ENCODE data around the gene TMEM61.
"Not testable (repeated sequence)": the region's sequence is repeated elsewhere in the genome, so short reads cannot be mapped to it uniquely, and the experiment has no call there.

Gene TMEM61

GRCh38 chr1:55015731-55016620 lies 35.5 kb downstream of the TMEM61 start:
- Histone ChIP-seq H3K79me2 (ENCODE audit: control insufficient read depth, insufficient read depth, low read length) (no peaks in the 10 kb centered on the region), H3K9ac (ENCODE audit: low read length) (no peak overlapping the region), H3K4me1 (ENCODE audit: control insufficient read depth, low read depth, low read length) (no peaks in the 10 kb centered on the region), H4K8ac (ENCODE audit: low read depth, low read length) (no peak overlapping the region), H3K4ac (ENCODE audit: low read depth, low read length) (no peak overlapping the region), H3K4me3 (ENCODE audit: low read length) (no peak overlapping the region), H3K27ac (ENCODE audit: low read depth, low read length) (no peak overlapping the region), H3K36me3 (ENCODE audit: control insufficient read depth, insufficient read depth, low read length) (no peaks in the 10 kb centered on the region), H3K4me2 (ENCODE audit: low read length) (no peak overlapping the region), H2AK5ac (ENCODE audit: low read length) (no peak overlapping the region), H3K79me1 (ENCODE audit: low read length) (no peaks in the 10 kb centered on the region), H3K23ac (ENCODE audit: low read length) (no peak overlapping the region), H3K27me3 (ENCODE audit: insufficient read depth, low read length, poor library complexity) (no peaks in the 10 kb centered on the region), H3K56ac (ENCODE audit: low read length) (no peak overlapping the region), H4K5ac (ENCODE audit: low read length) (no peak overlapping the region), H2BK120ac (ENCODE audit: low read depth, low read length) (no peak overlapping the region), H3K18ac (ENCODE audit: low read length) (no peak overlapping the region), H2BK15ac (replicated peaks; ENCODE audit: low read depth) (no peak overlapping the region), H2BK5ac (ENCODE audit: low read length) (no peak overlapping the region)
- no CpG with 5 or more reads among the region's 12 CpGs for WGBS (ENCODE audit: extremely low coverage, insufficient coverage, low lambda C conversion rate)
- DNase-seq = no peak

- H3K56ac ChIP-seq (ENCODE audit: low read length) = peak overlapping the region; percentile 22
- no peak overlapping the region for H2BK120ac ChIP-seq (ENCODE audit: low read depth, low read length)
- H3K79me2 ChIP-seq (ENCODE audit: control insufficient read depth, insufficient read depth, low read length) = no peaks in the 10 kb centered on the region
- no peak overlapping the region for H4K5ac ChIP-seq (ENCODE audit: low read length)
- no peak overlapping the region for H3K23ac ChIP-seq (ENCODE audit: low read length)
- H2BK15ac ChIP-seq (replicated peaks; ENCODE audit: low read depth) = no peak overlapping the region
- H3K4me2 ChIP-seq (ENCODE audit: low read length) = no peak overlapping the region
- no peak overlapping the region for H2BK5ac ChIP-seq (ENCODE audit: low read length)
- no peak overlapping the region for H3K27ac ChIP-seq (ENCODE audit: low read depth, low read length)
- H3K79me1 ChIP-seq (ENCODE audit: low read length) = no peaks in the 10 kb centered on the region
- no peaks in the 10 kb centered on the region for H3K36me3 ChIP-seq (ENCODE audit: control insufficient read depth, insufficient read depth, low read length)
- no peak overlapping the region for H2AK5ac ChIP-seq (ENCODE audit: low read length)
- DNase-seq = no peak
- H3K4me3 ChIP-seq (ENCODE audit: low read length) = no peak overlapping the region
- no peaks in the 10 kb centered on the region for H3K27me3 ChIP-seq (ENCODE audit: insufficient read depth, low read length, poor library complexity)
- H3K18ac ChIP-seq (ENCODE audit: low read length) = no peak overlapping the region
- H3K4ac ChIP-seq (ENCODE audit: low read depth, low read length) = no peak overlapping the region
- WGBS (ENCODE audit: extremely low coverage, insufficient coverage, low lambda C conversion rate) = no CpG with 5 or more reads among the region's 9 CpGs
- H4K8ac ChIP-seq (ENCODE audit: low read depth, low read length) = no peak overlapping the region
- H3K9ac ChIP-seq (ENCODE audit: low read length) = no peak overlapping the region
- H3K4me1 ChIP-seq (ENCODE audit: control insufficient read depth, low read depth, low read length) = no peaks in the 10 kb centered on the region
These were observed 38.0 kb downstream of the TMEM61 start for GRCh38 chr1:55018395-55018794.

GRCh38 chr1:55021942-55022546 lies 41.6 kb downstream of the TMEM61 start:
- H3K4me1 ChIP-seq (ENCODE audit: control insufficient read depth, low read depth, low read length) = no peaks in the 10 kb centered on the region
- peak overlapping the region; percentile 0 for H3K18ac ChIP-seq (ENCODE audit: low read length)
- H3K4ac ChIP-seq (ENCODE audit: low read depth, low read length) = no peak overlapping the region
- WGBS (ENCODE audit: extremely low coverage, insufficient coverage, low lambda C conversion rate) = no CpG with 5 or more reads among the region's 15 CpGs
- no peak overlapping the region for H3K23ac ChIP-seq (ENCODE audit: low read length)
- peak; percentile 98 for DNase-seq
- H3K56ac ChIP-seq (ENCODE audit: low read length) = peak overlapping the region; percentile 76
- H2BK15ac ChIP-seq (replicated peaks; ENCODE audit: low read depth) = no peak overlapping the region
- peak overlapping the region; percentile 2 for H2BK5ac ChIP-seq (ENCODE audit: low read length)
- H4K5ac ChIP-seq (ENCODE audit: low read length) = no peak overlapping the region
- no peak overlapping the region for H3K4me3 ChIP-seq (ENCODE audit: low read length)
- H2AK5ac ChIP-seq (ENCODE audit: low read length) = no peak overlapping the region
- no peak overlapping the region for H3K27ac ChIP-seq (ENCODE audit: low read depth, low read length)
- H3K79me1 ChIP-seq (ENCODE audit: low read length) = no peaks in the 10 kb centered on the region
- H2BK120ac ChIP-seq (ENCODE audit: low read depth, low read length) = no peak overlapping the region
- H3K4me2 ChIP-seq (ENCODE audit: low read length) = no peak overlapping the region
- no peak overlapping the region for H4K8ac ChIP-seq (ENCODE audit: low read depth, low read length)
- H3K27me3 ChIP-seq (ENCODE audit: insufficient read depth, low read length, poor library complexity) = no peaks in the 10 kb centered on the region
- H3K9ac ChIP-seq (ENCODE audit: low read length) = peak overlapping the region; percentile 5
- no peaks in the 10 kb centered on the region for H3K36me3 ChIP-seq (ENCODE audit: control insufficient read depth, insufficient read depth, low read length)
- H3K79me2 ChIP-seq (ENCODE audit: control insufficient read depth, insufficient read depth, low read length) = no peaks in the 10 kb centered on the region

- not testable (repeated sequence) for H4K8ac ChIP-seq (ENCODE audit: low read depth, low read length); H3K79me2 ChIP-seq (ENCODE audit: control insufficient read depth, insufficient read depth, low read length); H3K36me3 ChIP-seq (ENCODE audit: control insufficient read depth, insufficient read depth, low read length); H3K4me1 ChIP-seq (ENCODE audit: control insufficient read depth, low read depth, low read length); H3K4ac ChIP-seq (ENCODE audit: low read depth, low read length); H2BK5ac ChIP-seq (ENCODE audit: low read length); H3K9ac ChIP-seq (ENCODE audit: low read length); H2BK120ac ChIP-seq (ENCODE audit: low read depth, low read length); H3K23ac ChIP-seq (ENCODE audit: low read length); H3K56ac ChIP-seq (ENCODE audit: low read length); H3K18ac ChIP-seq (ENCODE audit: low read length); H3K79me1 ChIP-seq (ENCODE audit: low read length); H3K27me3 ChIP-seq (ENCODE audit: insufficient read depth, low read length, poor library complexity); H3K27ac ChIP-seq (ENCODE audit: low read depth, low read length); H3K4me3 ChIP-seq (ENCODE audit: low read length); H2BK15ac ChIP-seq (replicated peaks; ENCODE audit: low read depth); H4K5ac ChIP-seq (ENCODE audit: low read length); H2AK5ac ChIP-seq (ENCODE audit: low read length); H3K4me2 ChIP-seq (ENCODE audit: low read length)
- peak; percentile 71 for DNase-seq
- no CpG with 5 or more reads among the region's 10 CpGs for WGBS (ENCODE audit: extremely low coverage, insufficient coverage, low lambda C conversion rate)
These were observed 43.7 kb downstream of the TMEM61 start for GRCh38 chr1:55024163-55024562.

GRCh38 chr1:55026682-55027081 lies 46.3 kb downstream of the TMEM61 start:
- H3K36me3 ChIP-seq (ENCODE audit: control insufficient read depth, insufficient read depth, low read length); H3K4me2 ChIP-seq (ENCODE audit: low read length); H2BK5ac ChIP-seq (ENCODE audit: low read length); H2BK15ac ChIP-seq (replicated peaks; ENCODE audit: low read depth); H3K79me1 ChIP-seq (ENCODE audit: low read length); H3K56ac ChIP-seq (ENCODE audit: low read length); H3K4me3 ChIP-seq (ENCODE audit: low read length); H4K5ac ChIP-seq (ENCODE audit: low read length); H3K23ac ChIP-seq (ENCODE audit: low read length); H3K4ac ChIP-seq (ENCODE audit: low read depth, low read length); H3K27me3 ChIP-seq (ENCODE audit: insufficient read depth, low read length, poor library complexity); H2AK5ac ChIP-seq (ENCODE audit: low read length); H2BK120ac ChIP-seq (ENCODE audit: low read depth, low read length); H3K4me1 ChIP-seq (ENCODE audit: control insufficient read depth, low read depth, low read length); H3K27ac ChIP-seq (ENCODE audit: low read depth, low read length); H4K8ac ChIP-seq (ENCODE audit: low read depth, low read length); H3K79me2 ChIP-seq (ENCODE audit: control insufficient read depth, insufficient read depth, low read length); H3K18ac ChIP-seq (ENCODE audit: low read length); H3K9ac ChIP-seq (ENCODE audit: low read length): not testable (repeated sequence)
- no CpG with 5 or more reads among the region's 3 CpGs for WGBS (ENCODE audit: extremely low coverage, insufficient coverage, low lambda C conversion rate)
- peak; percentile 37 for DNase-seq
